Neutrophil (primary cell): ENCODE results near the gene STK17A.
"Not testable (repeated sequence)": the region's sequence is repeated elsewhere in the genome, so short reads cannot be mapped to it uniquely, and the experiment has no call there.

ENCODE experiments used
- H3K27ac ChIP-seq: fragments of 200-600 bp; sonication (generic); 2 replicates; pipeline ENCODE4 v1.5.1; 2016; ENCODE audit warnings: mild to moderate bottlenecking, moderate library complexity
- H3K27me3 ChIP-seq: fragments of 200-600 bp; sonication (generic); 2 replicates; pipeline ENCODE4 v1.6.0; 2016; ENCODE audit warnings: mild to moderate bottlenecking
- H3K36me3 ChIP-seq: fragments of 200-600 bp; sonication (generic); 2 replicates; pipeline ENCODE4 v1.5.1; 2017
- H3K4me1 ChIP-seq, 2 experiments: fragments of 200-600 bp in 1 of 2; sonication (generic) in 1 of 2; 1 replicate in 1 of 2; 2 replicates in 1 of 2; pipeline versions ENCODE4 v1.5.1 to v1.6.1; 2013 to 2016; ENCODE audit warnings: low read depth in 1 of 2, low read length in 1 of 2, mild to moderate bottlenecking in 1 of 2, moderate library complexity in 1 of 2; ENCODE audit not compliant: control insufficient read depth in 1 of 2, insufficient read depth in 1 of 2
- H3K4me3 ChIP-seq, 2 experiments: fragments of 200-600 bp in 1 of 2; sonication (generic) in 1 of 2; 1 replicate in 1 of 2; 2 replicates in 1 of 2; pipeline ENCODE4 v1.5.1; 2013 to 2016; ENCODE audit warnings: low read depth in 1 of 2, low read length in 1 of 2, mild to moderate bottlenecking in 1 of 2, moderate library complexity in 1 of 2
- H3K9me3 ChIP-seq: fragments of 200-600 bp; sonication (generic); 2 replicates; pipeline ENCODE4 v1.5.1; 2016
- CTCF ChIP-seq: fragments of 200-600 bp; sonication (generic); IDR thresholded peaks from 2 replicates; pipeline ENCODE4 v1.5.1; 2016; ENCODE audit warnings: antibody characterized with exemption

The STK17A gene

GRCh38 chr7:43570688-43571365 lies 12.1 kb upstream of the STK17A start:
- Histone ChIP-seq H3K9me3 (no peaks in the 10 kb centered on the region), H3K27me3 (no peaks in the 10 kb centered on the region), H3K27ac (no peak overlapping the region), H3K36me3 (no peaks in the 10 kb centered on the region), H3K4me1 (peaks cover 8 to 16% of the 10 kb centered on the region in 2 experiments), H3K4me3 (no peak overlapping the region)
- TF ChIP-seq CTCF, result no peak

- Histone ChIP-seq H3K27me3 (no peaks in the 10 kb centered on the region), H3K27ac (peak overlapping the region; percentile 67), H3K4me3 (peak overlapping the region in 1 of 2 experiments; percentile 1), H3K36me3 (no peaks in the 10 kb centered on the region), H3K4me1 (peaks cover 8 to 16% of the 10 kb centered on the region in 2 experiments), H3K9me3 (no peaks in the 10 kb centered on the region)
- no peak for TF ChIP-seq CTCF
These were observed 10.3 kb upstream of the STK17A start for GRCh38 chr7:43572516-43573049.

GRCh38 chr7:43573832-43574231 lies 9.1 kb upstream of the STK17A start:
- not testable (repeated sequence) for H3K4me3 ChIP-seq, H3K27ac ChIP-seq, H3K36me3 ChIP-seq, H3K9me3 ChIP-seq, H3K27me3 ChIP-seq
- peaks cover 8 to 16% of the 10 kb centered on the region in 2 experiments for H3K4me1 ChIP-seq

- TF ChIP-seq CTCF, result no peak
- Histone ChIP-seq H3K9me3 (no peaks in the 10 kb centered on the region), H3K27me3 (peaks cover 3% of the 10 kb centered on the region), H3K36me3 (no peaks in the 10 kb centered on the region), H3K27ac (no peak overlapping the region), H3K4me3 (no peak overlapping the region), H3K4me1 (peaks cover 8 to 16% of the 10 kb centered on the region in 2 experiments)
These were observed 7.4 kb upstream of the STK17A start for GRCh38 chr7:43575506-43575905.

- Histone ChIP-seq H3K27me3 (peaks cover 10% of the 10 kb centered on the region), H3K9me3 (no peaks in the 10 kb centered on the region), H3K4me1 (peaks cover 8 to 16% of the 10 kb centered on the region in 2 experiments), H3K36me3 (no peaks in the 10 kb centered on the region), H3K27ac (no peak overlapping the region), H3K4me3 (no peak overlapping the region)
- no peak for TF ChIP-seq CTCF
These were observed 6.7 kb upstream of the STK17A start for GRCh38 chr7:43576241-43576640.

- Histone ChIP-seq H3K27me3 (peaks cover 23% of the 10 kb centered on the region), H3K27ac (no peak overlapping the region), H3K36me3 (no peaks in the 10 kb centered on the region), H3K9me3 (no peaks in the 10 kb centered on the region), H3K4me3 (no peak overlapping the region), H3K4me1 (peaks cover 3 to 8% of the 10 kb centered on the region in 2 experiments)
- TF ChIP-seq CTCF, result no peak
These were observed 5.4 kb upstream of the STK17A start for GRCh38 chr7:43577485-43577951.
